ENCODE measurements around the gene MX1.

The MX1 gene

GRCh38 chr21:41483973-41484372 lies 57.9 kb downstream of the MX1 start (continued):
- TF ChIP-seq POU6F1 (CRISPR knock-in tag; IDR thresholded peaks at IDR 0.05; ENCODE audit: borderline replicate concordance, low read depth) (no peak), ARNTL (CRISPR knock-in tag; IDR thresholded peaks at IDR 0.05; ENCODE audit: borderline replicate concordance, low read depth) (no peak), BACH2 (CRISPR knock-in tag; IDR thresholded peaks at IDR 0.05; ENCODE audit: borderline replicate concordance) (no peak), GLIS3 (CRISPR knock-in tag; IDR thresholded peaks at IDR 0.05) (no peak), SNAI2 (CRISPR knock-in tag; IDR thresholded peaks at IDR 0.05) (no peak)

DNA sequence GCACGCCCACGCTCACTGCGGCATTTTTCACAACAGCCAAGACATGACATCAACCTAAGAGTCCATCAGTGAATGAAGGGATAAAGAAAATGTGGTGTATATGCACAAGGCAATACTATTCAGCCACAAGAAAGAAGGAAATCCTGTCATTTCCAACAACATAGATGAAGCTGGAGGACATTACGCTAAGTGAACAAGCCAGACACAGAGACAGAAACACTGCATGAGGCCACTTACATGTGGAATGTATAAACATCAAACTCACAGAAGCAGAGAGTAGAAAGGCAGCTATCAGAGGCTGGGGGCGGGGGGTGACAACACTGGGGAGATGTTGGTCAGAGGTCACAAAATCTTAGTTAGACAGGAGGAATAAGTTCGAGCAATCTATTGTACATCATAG lies 61.0 kb downstream of the MX1 start:
- no peak for ATAC-seq

More for the DNA sequence above, 61.0 kb downstream of the MX1 start:
- TF ChIP-seq CSDC2 (CRISPR knock-in tag; IDR thresholded peaks at IDR 0.05) = no peak
- TF ChIP-seq TCF4 (CRISPR knock-in tag; IDR thresholded peaks at IDR 0.05; ENCODE audit: borderline replicate concordance) = no peak
- TF ChIP-seq PATZ1 (CRISPR knock-in tag; IDR thresholded peaks at IDR 0.05; ENCODE audit: borderline replicate concordance) = no peak
- no peak for TF ChIP-seq ZNF565 (CRISPR knock-in tag; conservative IDR thresholded peaks at IDR 0.05; ENCODE audit: low read depth)
- no peak for TF ChIP-seq RARB (CRISPR knock-in tag; IDR thresholded peaks at IDR 0.05)
- TF ChIP-seq TOX (CRISPR knock-in tag; IDR thresholded peaks at IDR 0.05; ENCODE audit: borderline replicate concordance) = no peak
- TF ChIP-seq ZC3H10 (CRISPR knock-in tag; IDR thresholded peaks at IDR 0.05) = no peak
- TF ChIP-seq GLIS3 (CRISPR knock-in tag; IDR thresholded peaks at IDR 0.05) = no peak
- no peak for TF ChIP-seq ZNF8 (CRISPR knock-in tag; IDR thresholded peaks at IDR 0.05)
- no peak for TF ChIP-seq ESRRG (CRISPR knock-in tag; IDR thresholded peaks at IDR 0.05)
- TF ChIP-seq CREB5 (CRISPR knock-in tag; IDR thresholded peaks at IDR 0.05; ENCODE audit: low read depth) = no peak
- TF ChIP-seq POU6F1 (CRISPR knock-in tag; IDR thresholded peaks at IDR 0.05; ENCODE audit: borderline replicate concordance, low read depth) = no peak
- TF ChIP-seq ZNF70 (CRISPR knock-in tag; IDR thresholded peaks at IDR 0.05) = no peak
- no peak for TF ChIP-seq TSHZ2 (CRISPR knock-in tag; IDR thresholded peaks at IDR 0.05)
- no peak for TF ChIP-seq BACH2 (CRISPR knock-in tag; IDR thresholded peaks at IDR 0.05; ENCODE audit: borderline replicate concordance)

All from SK-N-SH treated with all-trans-retinoic acid at 6 μM for 48 hours (cell line).